LNCaP clone FGC (cell line): ENCODE measurements around the gene GNA14.

Experiments used
- DNase-seq: peaks from one replicate; pipeline ENCODE4 v3.0.0-alpha.2; 2011; ENCODE audit warnings: low read depth
- H3K4me3 ChIP-seq: 2 replicates; pipeline ENCODE4 v1.5.1; 2011; ENCODE audit warnings: mild to moderate bottlenecking, low read depth, low read length, control low read depth
- TF ChIP-seq, protein P1 (sequence below): IDR thresholded peaks from 2 replicates; pipeline ENCODE4 v1.5.1; 2012; ENCODE audit warnings: mild to moderate bottlenecking; ENCODE audit not compliant: control insufficient read depth, insufficient read depth; ENCODE audit errors: extremely low read depth

The GNA14 gene

DNA sequence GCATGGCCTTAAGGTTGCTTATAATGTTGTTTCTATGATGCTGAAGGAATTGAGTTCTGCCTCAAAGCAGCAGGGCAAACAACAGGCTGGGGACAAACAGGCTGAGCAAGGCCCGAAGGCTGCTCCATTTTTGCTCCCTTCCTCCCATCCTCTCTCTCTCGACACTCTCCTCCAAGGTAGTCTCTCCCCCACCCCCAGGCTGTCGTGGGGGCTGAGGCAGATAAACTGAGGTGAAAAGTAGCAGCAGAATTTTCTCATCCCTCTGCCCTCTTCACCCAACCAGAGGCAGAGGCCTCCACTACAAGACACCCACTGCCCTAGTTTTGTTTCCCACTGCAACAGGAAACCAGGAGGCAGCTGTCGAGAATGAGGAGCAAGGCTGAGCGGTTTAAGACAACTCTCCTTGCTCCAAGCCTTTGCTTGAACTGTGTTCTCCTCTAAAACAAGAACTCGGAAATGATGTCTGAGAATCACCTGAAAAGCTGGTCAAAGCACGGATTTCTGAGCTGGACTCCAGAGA is 13.5 kb upstream of the GNA14 start:
- TF ChIP-seq, protein P1, sequence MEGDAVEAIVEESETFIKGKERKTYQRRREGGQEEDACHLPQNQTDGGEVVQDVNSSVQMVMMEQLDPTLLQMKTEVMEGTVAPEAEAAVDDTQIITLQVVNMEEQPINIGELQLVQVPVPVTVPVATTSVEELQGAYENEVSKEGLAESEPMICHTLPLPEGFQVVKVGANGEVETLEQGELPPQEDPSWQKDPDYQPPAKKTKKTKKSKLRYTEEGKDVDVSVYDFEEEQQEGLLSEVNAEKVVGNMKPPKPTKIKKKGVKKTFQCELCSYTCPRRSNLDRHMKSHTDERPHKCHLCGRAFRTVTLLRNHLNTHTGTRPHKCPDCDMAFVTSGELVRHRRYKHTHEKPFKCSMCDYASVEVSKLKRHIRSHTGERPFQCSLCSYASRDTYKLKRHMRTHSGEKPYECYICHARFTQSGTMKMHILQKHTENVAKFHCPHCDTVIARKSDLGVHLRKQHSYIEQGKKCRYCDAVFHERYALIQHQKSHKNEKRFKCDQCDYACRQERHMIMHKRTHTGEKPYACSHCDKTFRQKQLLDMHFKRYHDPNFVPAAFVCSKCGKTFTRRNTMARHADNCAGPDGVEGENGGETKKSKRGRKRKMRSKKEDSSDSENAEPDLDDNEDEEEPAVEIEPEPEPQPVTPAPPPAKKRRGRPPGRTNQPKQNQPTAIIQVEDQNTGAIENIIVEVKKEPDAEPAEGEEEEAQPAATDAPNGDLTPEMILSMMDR = no peak

DNA sequence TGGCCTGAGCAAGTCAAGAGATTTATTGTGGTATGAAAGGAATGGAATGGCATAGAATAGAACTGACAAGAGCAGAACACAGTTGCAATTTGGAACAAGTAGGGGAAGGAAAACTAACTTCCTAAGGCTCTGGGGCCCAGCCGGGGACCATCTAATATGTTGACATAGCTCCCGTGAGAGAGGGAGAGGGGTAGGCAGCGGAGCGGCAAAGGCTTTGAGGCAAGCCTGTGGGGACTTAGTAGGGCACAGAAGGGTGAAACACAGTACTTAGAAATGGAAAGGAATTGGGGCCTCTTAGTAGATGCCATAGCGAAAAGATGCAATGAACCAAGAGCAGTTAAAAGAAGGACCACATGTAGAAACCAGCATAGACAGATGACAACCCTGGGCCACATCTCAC is 11.8 kb upstream of the GNA14 start:
- TF ChIP-seq, protein P1 = no peak
- H3K4me3 ChIP-seq = no peak overlapping the region
- DNase-seq = no peak

More for the DNA sequence above, 13.5 kb upstream of the GNA14 start:
- DNase-seq = no peak
- H3K4me3 ChIP-seq = no peak overlapping the region

DNA sequence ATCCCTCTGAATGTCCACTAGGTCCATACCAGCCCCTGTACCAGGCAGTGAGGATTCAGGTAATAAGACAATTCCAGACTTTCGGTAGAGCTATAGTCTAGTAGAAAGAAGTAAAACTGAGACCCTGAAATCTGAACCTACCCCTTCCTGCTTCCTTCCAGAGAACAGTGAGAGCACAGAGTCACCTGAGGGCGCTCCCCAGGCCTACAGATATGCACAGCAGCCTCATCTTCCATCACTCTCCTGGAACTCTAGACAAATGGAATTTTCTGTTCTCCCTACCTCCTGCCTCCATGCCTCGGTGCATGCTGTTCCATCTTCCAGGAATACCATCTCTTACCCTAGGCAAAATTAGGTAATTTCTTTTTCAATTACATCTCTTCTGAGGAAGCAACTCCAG is 3.1 kb upstream of the GNA14 start:
- H3K4me3 ChIP-seq = no peak overlapping the region
- TF ChIP-seq, protein P1 = no peak

DNA sequence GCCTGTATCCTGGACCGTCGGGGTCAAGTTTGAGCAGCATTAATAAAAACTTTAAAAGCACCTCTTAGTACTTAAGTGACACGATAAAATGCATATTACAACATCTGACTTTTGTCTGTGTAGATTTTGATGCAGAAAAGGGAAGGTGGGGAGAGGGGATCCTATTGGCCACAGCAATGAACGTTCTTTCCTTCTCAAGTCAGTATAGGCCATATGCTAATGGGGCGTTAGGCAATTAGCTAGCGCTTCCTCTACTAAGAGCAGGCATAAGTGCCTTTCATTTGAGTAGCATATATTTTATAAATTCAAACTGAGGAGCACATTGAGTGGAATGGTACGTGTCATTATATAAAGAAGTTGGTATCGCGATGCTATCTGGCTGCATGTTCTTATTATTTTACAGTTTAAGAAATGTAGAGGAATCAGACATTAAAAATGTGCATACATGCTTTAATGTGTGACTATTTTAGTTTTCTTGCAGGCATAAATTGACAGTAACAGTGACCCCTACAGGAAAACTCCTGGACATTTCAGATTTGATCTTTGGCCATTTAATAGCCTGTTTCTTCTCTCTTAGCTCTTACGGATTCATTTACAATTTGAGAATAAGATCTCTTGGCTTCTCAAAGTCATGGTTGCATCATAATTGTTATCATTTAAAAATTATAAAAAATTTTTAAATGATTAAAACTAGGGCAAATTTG is 1.1 kb upstream of the GNA14 start:
- TF ChIP-seq, protein P1 = peak; percentile 26; the same call in 1 of the 2 replicates
- peak overlapping the region; percentile 33 for H3K4me3 ChIP-seq
- no peak for DNase-seq

More for the DNA sequence above, 3.1 kb upstream of the GNA14 start:
- no peak for DNase-seq

DNA sequence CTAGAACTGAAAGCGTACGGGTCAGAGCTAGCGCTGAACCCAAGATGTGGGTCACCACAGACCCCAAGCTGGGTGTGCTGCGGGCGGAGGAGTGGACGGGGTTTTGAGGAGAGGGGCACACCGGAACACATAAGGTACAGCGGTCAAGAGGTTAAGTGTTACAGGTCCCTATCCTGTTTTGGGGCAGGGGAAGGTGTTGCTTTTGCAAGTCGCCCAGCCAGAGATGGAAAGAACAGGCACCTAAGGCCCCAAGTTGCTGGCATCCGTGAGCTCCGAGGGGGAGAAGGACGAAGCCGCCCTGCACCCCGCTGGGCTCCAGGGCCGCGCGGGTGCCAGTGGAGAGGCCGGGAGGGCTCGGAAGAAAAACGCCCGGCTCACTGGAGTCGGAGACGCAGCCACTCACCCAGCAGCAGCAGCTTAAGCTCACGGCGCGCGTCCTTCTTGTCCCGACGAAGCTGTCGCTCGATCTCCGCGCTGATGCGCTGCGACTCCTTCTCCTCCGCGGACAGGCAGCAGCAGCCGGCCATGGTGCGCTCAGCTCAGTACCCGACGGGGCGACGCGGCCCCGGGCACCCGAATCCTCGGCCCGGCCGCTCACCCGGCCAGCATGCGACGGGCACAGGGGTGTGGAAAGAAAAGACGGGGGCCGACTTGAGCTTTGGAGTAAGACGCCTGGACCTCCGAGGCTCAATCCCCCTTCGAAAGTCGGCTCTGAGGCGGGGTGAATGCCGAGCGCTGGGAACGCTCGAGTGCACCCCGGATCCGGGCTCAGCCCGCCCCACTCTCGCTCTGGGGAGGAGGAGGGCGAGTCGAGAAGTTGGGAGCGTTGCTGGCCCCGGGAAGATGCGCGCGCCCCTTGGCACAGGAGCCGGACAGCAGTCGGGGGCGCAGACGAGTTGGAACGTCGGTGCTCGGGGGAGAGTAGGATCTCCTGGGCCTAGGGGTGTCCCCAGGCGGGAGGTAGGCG is 572 bp downstream of the GNA14 start:
- H3K4me3 ChIP-seq = no peak overlapping the region
- TF ChIP-seq, protein P1 = no peak
- DNase-seq = no peak

DNA sequence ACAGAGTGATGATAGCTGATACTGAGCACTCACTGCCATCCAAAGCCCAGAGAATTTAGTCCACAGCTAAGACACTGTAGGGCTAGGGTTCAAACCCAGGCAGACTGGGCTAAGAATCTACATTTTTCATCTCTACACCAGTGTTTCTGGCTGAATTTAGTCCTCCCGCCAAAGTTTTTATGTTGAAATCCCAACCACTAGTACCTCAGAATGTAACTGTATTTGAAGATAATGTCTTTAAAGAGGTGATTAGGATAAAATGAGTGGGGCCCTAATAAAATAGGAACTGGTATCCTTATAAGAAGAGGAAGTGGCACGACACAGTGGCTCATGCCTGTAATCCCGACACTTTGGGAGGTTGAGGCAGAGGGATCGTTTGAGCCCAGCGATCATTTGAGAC is 4.3 kb downstream of the GNA14 start:
- TF ChIP-seq, protein P1 = no peak
- DNase-seq = no peak
- H3K4me3 ChIP-seq = no peak overlapping the region
